Activated CD4-positive, alpha-beta T cell treated with anti-CD3 and anti-CD28 coated beads, Interleukin-10, Interleukin-2, amounts not matched to agents 100 ng/mL and 50 ng/mL, durations not matched to agents 16 hours and 8 hours (primary cell): ENCODE measurements around the gene DCUN1D5.

Experiments
- DNase-seq: peaks from one replicate; pipeline ENCODE4 v3.0.0-alpha.2; 2020

Gene DCUN1D5

GRCh38 chr11:103053997-103054396 lies 38.0 kb downstream of the DCUN1D5 start:
- DNase-seq: no peak

- DNase-seq: no peak
Observed at GRCh38 chr11:103051981-103052380, 40.0 kb downstream of the DCUN1D5 start.

- DNase-seq: no peak
Observed at GRCh38 chr11:103051151-103051801, 40.7 kb downstream of the DCUN1D5 start.

GRCh38 chr11:103050351-103050750 lies 41.6 kb downstream of the DCUN1D5 start:
- no peak for DNase-seq

DNA sequence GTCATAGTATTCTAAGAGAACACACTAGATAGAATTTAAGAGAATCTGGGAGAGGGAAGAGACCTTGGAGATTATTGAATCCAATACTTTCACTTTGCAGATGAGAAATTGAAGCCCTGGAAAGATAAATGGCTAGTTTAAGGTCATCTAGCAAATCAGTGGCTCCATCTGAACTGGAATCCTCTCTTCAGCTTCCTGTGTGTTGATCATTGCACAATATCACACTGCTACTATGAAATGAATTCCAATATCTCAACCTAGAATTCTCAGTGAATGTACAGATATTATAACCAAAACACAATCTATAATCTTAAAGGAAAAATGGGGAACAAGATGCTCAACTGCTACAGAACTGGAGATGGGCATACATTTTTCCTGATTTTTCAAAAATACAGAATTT lies 44.1 kb downstream of the DCUN1D5 start:
- no peak for DNase-seq

DNA sequence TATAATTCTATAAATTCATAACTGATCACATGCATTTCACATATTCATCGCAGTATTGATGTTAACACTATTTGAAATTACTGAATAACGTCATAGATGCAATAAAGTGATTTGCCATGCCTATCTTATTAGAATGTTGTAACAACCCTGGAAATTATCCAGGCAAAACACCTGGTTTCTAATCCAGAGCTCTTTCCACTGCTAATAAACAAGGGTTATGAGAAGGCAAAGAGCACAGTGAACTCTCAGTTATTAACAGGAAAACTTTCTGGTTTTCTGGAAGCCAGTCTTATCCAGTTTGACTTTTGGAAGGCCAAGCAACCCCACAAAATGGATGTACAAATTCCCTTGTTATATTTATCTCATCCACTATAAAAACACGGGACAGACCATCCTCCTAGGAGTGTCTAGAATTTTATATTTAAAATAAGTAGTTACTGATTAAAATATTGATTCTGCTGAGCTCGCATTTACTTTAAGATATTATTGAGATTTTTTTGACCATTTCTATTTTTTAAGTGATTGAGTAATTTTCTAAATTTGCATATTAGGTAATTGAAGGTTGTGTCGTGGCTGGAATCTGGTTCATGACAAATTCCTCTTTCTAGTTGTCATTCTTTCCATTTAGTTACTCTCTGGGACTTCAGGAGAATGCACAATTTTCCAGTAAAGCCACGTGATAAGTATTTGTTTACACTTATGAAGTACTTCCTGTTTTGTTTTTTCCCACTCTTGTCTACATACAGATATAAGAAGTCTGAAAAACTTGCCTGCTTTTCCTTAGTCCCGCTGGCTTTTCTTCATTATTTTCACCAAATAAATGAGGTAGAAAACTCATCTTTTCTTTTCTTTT lies 47.9 kb downstream of the DCUN1D5 start:
- DNase-seq: no peak

GRCh38 chr11:103042161-103042560 lies 49.8 kb downstream of the DCUN1D5 start:
- no peak for DNase-seq

DNA sequence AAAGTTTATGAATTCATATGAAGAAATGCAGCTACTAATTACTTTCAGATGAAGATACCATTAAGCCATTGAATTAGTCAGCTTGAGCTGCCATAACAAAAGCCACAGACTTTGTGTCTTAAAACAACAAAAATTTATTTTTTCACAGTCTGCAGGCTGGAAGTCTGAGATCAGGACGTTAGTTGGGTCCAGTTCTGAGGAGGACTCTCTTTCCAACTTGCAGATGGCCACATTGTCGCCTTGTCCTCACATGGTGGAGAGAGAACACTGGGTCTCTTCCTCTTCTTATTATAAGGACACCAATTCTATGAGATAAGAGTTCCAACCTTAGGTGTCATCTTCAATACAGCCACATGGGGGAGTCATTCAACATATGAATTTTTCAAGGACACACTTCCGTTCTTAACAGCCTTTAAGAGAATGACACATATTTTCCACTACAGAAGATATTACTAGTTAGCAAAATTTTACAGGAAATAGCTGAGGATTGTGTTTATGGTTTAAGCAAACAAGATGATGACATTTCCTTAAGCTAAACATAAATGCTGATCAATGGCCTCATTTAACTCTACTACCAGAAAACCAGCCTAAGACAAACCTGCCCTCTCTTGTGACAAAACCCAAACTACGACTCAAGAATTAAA lies 56.0 kb downstream of the DCUN1D5 start:
- peak; percentile 86 for DNase-seq

- DNase-seq: no peak
Observed at GRCh38 chr11:103035216-103035615, 56.7 kb downstream of the DCUN1D5 start.

DNA sequence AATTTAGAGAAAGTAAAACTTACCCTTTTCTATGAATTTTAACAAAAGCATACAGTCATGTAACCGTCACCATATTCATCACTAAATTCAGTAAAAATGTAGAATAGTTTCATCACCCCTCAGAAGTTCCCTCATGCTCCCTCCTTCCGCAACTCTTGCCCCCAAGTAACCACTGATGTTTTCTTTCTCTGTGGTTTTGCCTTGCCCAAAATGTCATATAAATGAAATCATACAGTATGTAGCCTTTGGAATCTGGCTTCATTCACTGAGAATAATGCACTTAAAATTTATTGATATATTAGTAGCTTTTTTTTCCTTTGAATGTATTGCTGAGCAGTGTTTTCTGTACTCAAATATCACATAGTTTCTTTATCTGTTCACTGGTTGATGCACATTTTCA lies 60.1 kb downstream of the DCUN1D5 start:
- no peak for DNase-seq

DNA sequence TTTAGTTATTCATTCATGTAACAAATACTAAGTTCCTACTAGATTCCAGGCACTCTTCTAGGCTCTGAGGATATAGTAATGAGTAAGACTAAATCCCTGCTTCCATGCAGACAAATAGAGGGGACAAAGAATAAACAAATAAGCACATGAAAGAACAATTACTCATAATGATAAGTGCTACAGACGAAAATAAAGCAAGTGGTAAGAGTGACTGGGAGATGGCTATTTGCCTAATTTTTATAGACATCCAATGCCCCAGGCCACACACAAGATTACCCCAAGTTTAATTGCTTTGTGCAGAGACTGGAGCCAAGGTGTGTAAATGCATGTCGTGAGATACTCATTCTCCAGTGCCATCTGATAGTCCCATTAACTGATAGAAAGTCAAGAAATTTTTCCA lies 62.6 kb downstream of the DCUN1D5 start:
- no peak for DNase-seq

DNA sequence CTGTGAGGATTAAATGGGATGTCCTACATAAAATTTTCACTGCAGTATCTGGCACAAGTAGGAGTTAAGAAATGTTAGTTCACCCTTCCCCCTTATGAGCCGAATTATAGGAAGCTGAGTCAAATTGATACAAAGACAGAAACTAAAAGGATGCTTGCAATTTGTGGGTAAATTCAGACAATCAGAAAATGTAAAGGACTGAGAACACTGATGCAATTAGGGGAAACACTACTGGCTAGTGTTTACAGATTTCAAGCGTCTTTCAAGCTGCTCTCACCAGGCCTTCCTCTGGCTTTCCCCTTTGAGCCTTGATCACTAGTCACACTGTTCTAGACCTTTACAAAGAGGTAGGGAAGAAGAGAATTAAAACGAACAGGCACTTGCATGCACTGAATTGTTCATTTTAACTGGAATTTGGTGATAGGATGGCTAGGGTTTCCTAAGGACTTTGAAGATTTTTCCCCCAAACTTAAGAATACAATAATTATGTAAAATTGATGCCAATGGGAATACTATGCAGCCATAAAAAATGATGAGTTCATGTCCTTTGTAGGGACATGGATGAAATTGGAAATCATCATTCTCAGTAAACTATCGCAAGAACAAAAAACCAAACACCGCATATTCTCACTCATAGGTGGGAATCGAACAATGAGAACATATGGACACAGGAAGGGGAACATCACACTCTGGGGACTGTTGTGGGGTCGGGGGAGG lies 63.5 kb downstream of the DCUN1D5 start:
- DNase-seq: peak; percentile 86

DNA sequence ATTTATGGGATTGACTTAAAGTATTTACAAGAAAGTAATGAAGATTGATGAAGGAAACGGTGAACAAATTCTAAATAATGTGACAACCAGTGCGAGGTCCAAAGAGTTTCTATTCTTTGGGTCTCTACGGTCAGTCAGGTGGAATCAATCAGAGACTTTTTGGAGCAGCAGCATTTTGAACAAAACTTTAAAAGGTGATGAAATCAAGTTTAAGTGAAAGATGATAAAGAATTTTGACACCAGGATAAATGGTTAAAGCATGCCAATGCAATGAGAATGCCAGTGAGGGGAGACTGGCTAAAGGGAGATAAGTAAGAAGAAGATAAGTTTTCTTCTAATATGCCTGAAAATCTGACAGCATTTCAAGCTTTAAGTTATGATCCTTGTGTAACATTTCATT lies 67.9 kb downstream of the DCUN1D5 start:
- no peak for DNase-seq

- DNase-seq: no peak
Observed at GRCh38 chr11:103016031-103016430, 75.9 kb downstream of the DCUN1D5 start.

DNA sequence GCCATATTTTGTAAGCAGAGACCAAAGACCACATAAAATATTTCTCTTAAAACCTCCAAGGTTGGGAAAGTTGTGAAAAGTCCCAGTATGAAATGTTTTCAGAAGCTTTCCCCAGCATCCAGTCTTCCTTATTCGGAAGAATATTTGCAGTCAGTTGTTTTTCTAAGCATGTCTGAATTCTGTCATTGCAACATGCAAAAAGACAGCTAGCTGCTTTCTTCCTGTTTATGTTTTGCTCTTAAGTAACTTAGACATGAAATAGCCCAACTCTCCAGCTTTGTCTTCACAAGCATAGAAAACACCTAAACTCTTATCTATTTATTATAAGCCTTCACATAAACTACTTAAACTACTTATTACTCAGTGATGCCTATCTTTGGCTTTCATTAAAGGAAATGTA lies 78.5 kb downstream of the DCUN1D5 start:
- DNase-seq: no peak
